H1 (cell line): Measurements from ENCODE around the gene FBXL15. TPM values are rescaled to one million over a fixed set of nuclear protein-coding genes. Genes with fewer than 3 reads are reported as not detected.
A peak's percentile ranks its signal among the peaks of the same experiment; 100 is the strongest.

Experiments used
- CTCF ChIA-PET: fragments of 300-600 bp; sonication (Branson Sonifier 250); formaldehyde crosslinking; loops from one replicate; lab custom pipeline; 2021; ENCODE audit not compliant: partially characterized antibody; lab: Charles Lee
- POLR2A ChIA-PET: fragments of 300-600 bp; sonication (Branson Sonifier 250); formaldehyde crosslinking; loops from one replicate; lab custom pipeline; 2021; ENCODE audit warnings: inconsistent platforms; ENCODE audit not compliant: partially characterized antibody; lab: Charles Lee
- DNase-seq, 2 experiments: peaks; one replicate each; pipeline versions ENCODE4 v3.0.0 to v3.0.0-alpha.2; 2010 to 2022; ENCODE audit warnings: low spot score in 2 of 2, low read depth in 1 of 2, mixed read lengths in 1 of 2
- FAIRE-seq: peaks from 2 replicates; lab custom pipeline; 2011; peaks lifted over from hg19 to GRCh38; lab: Jason Lieb, UNC
- H2AFZ ChIP-seq: 2 replicates; pipeline ENCODE4 v1.8.1; 2012; ENCODE audit warnings: low read length, inconsistent platforms
- H2AK5ac ChIP-seq: 2 replicates; pipeline ENCODE4 v1.6.1; 2013; ENCODE audit warnings: low read depth, low read length
- H2BK120ac ChIP-seq: replicated peaks from 2 replicates; pipeline ENCODE3; 2013; ENCODE audit warnings: low read depth, low read length, inconsistent platforms
- H2BK12ac ChIP-seq: 2 replicates; pipeline ENCODE4 v1.6.1; 2013; ENCODE audit warnings: low read depth, low read length
- H2BK15ac ChIP-seq: 2 replicates; pipeline ENCODE4 v1.6.1; 2013; ENCODE audit warnings: low read length
- H2BK20ac ChIP-seq: 2 replicates; pipeline ENCODE4 v1.6.1; 2013; ENCODE audit warnings: low read length
- H2BK5ac ChIP-seq: 2 replicates; pipeline ENCODE4 v1.6.1; 2013; ENCODE audit warnings: low read depth, low read length
- H3K14ac ChIP-seq: 2 replicates; pipeline ENCODE4 v1.6.1; 2013; ENCODE audit warnings: inconsistent platforms; ENCODE audit not compliant: insufficient read length
- H3K18ac ChIP-seq: 2 replicates; pipeline ENCODE4 v1.6.1; 2013; ENCODE audit warnings: low read length; ENCODE audit errors: extremely low read depth
- H3K23ac ChIP-seq: 2 replicates; pipeline ENCODE4 v1.6.1; 2013; ENCODE audit warnings: inconsistent platforms; ENCODE audit not compliant: insufficient read length
- H3K23me2 ChIP-seq: 2 replicates; pipeline ENCODE4 v1.6.1; 2013; ENCODE audit warnings: low read depth, low read length
- H3K27ac ChIP-seq: 2 replicates; pipeline ENCODE4 v1.6.1; 2011; ENCODE audit warnings: low read depth, low read length, inconsistent platforms
- H3K27me3 ChIP-seq, 4 experiments: replicated peaks in 1 of 4; 1 replicate in 1 of 4; 2 replicates in 3 of 4; pipeline versions ENCODE4 v1.6.1 to v1.8.1; 2011 to 2013; ENCODE audit warnings: low read length in 3 of 4, mild to moderate bottlenecking in 3 of 4, inconsistent platforms in 2 of 4, mixed read lengths in 2 of 4, moderate library complexity in 1 of 4; ENCODE audit not compliant: control insufficient read depth in 3 of 4, insufficient read depth in 3 of 4; ENCODE audit errors: extremely low read depth in 1 of 4
- H3K36me3 ChIP-seq, 4 experiments: 2 replicates each; pipeline versions ENCODE4 v1.6.1 to v1.8.1; 2011 to 2013; ENCODE audit warnings: mild to moderate bottlenecking in 4 of 4, low read length in 3 of 4, moderate library complexity in 2 of 4, control low read depth in 1 of 4, inconsistent platforms in 1 of 4; ENCODE audit not compliant: insufficient read depth in 4 of 4, control insufficient read depth in 2 of 4
- H3K4ac ChIP-seq: replicated peaks from 2 replicates; pipeline ENCODE3; 2013; ENCODE audit warnings: low read length, low read depth, mixed read lengths, inconsistent platforms; ENCODE audit not compliant: insufficient read length
- H3K4me1 ChIP-seq, 4 experiments: replicated peaks in 1 of 4; 1 replicate in 1 of 4; 2 replicates in 3 of 4; pipeline versions ENCODE4 v1.6.1 to v1.8.1; 2011 to 2013; ENCODE audit warnings: low read length in 3 of 4, inconsistent platforms in 2 of 4, mixed read lengths in 1 of 4; ENCODE audit not compliant: insufficient read depth in 4 of 4, control insufficient read depth in 3 of 4
- H3K4me2 ChIP-seq, 2 experiments: 2 replicates each; pipeline versions ENCODE4 v1.6.1 to v1.8.1; 2011 to 2013; ENCODE audit warnings: low read depth in 2 of 2, low read length in 2 of 2, control low read depth in 1 of 2, inconsistent platforms in 1 of 2, mild to moderate bottlenecking in 1 of 2; ENCODE audit not compliant: insufficient read depth in 1 of 2
- H3K4me3 ChIP-seq, 4 experiments: fragments of 200-600, 300-600 bp in 1 of 4; sonication (generic), shearing (Covaris generic), sonication (Bioruptor Twin) in 1 of 4; 2 replicates each; pipeline versions ENCODE4 v1.5.1 to v1.8.1; 2011 to 2016; ENCODE audit warnings: low read length in 4 of 4, low read depth in 3 of 4, control low read depth in 2 of 4, inconsistent platforms in 2 of 4, mild to moderate bottlenecking in 2 of 4, mixed read lengths in 1 of 4, moderate library complexity in 1 of 4; ENCODE audit not compliant: insufficient read depth in 2 of 4; ENCODE audit errors: extremely low read depth in 1 of 4
- H3K56ac ChIP-seq: replicated peaks from 2 replicates; pipeline ENCODE3; 2013; ENCODE audit warnings: low read depth, mild to moderate bottlenecking, mixed read lengths, low read length, inconsistent platforms; ENCODE audit not compliant: insufficient read length
- H3K79me1 ChIP-seq: 2 replicates; pipeline ENCODE4 v1.6.1; 2013; ENCODE audit warnings: low read depth, low read length, control low read depth
- H3K79me2 ChIP-seq, 2 experiments: 2 replicates each; pipeline versions ENCODE4 v1.6.1 to v1.8.1; 2012 to 2013; ENCODE audit warnings: low read length in 2 of 2, mild to moderate bottlenecking in 2 of 2, inconsistent platforms in 1 of 2; ENCODE audit not compliant: insufficient read depth in 2 of 2, control insufficient read depth in 1 of 2
- H3K9ac ChIP-seq, 4 experiments: replicated peaks in 1 of 4; 1 replicate in 1 of 4; 2 replicates in 3 of 4; pipeline versions ENCODE4 v1.6.1 to v1.8.1; 2011 to 2013; ENCODE audit warnings: low read depth in 3 of 4, low read length in 3 of 4, control low read depth in 2 of 4, mild to moderate bottlenecking in 2 of 4, moderate library complexity in 2 of 4, inconsistent platforms in 1 of 4; ENCODE audit errors: extremely low read depth in 1 of 4
- H3K9me3 ChIP-seq, 2 experiments: 2 replicates each; pipeline versions ENCODE4 v1.6.1 to v1.8.1; 2012 to 2013; ENCODE audit warnings: mild to moderate bottlenecking in 2 of 2, moderate library complexity in 2 of 2, control low read depth in 1 of 2, inconsistent platforms in 1 of 2, low read depth in 1 of 2, low read length in 1 of 2, mixed read lengths in 1 of 2; ENCODE audit not compliant: insufficient read depth in 2 of 2
- H4K20me1 ChIP-seq, 2 experiments: replicated peaks in 1 of 2; 2 replicates each; pipeline versions ENCODE3 to v1.8.1; 2011 to 2013; ENCODE audit warnings: inconsistent platforms in 2 of 2, low read length in 2 of 2, mild to moderate bottlenecking in 1 of 2; ENCODE audit not compliant: insufficient read depth in 2 of 2, control insufficient read depth in 1 of 2
- H4K5ac ChIP-seq: 2 replicates; pipeline ENCODE4 v1.6.1; 2013; ENCODE audit warnings: low read length, low read depth, mixed read lengths, inconsistent platforms; ENCODE audit not compliant: insufficient read length
- H4K8ac ChIP-seq: 2 replicates; pipeline ENCODE4 v1.8.0; 2013; ENCODE audit warnings: mild to moderate bottlenecking, moderate library complexity, low read length, inconsistent platforms; ENCODE audit not compliant: insufficient read depth; ENCODE audit errors: extremely low read depth
- H4K91ac ChIP-seq: replicated peaks from 2 replicates; pipeline ENCODE3; 2013; ENCODE audit warnings: low read length, mixed read lengths, inconsistent platforms; ENCODE audit not compliant: insufficient read length
- GTF2F1 ChIP-seq: IDR thresholded peaks from 2 replicates; pipeline ENCODE4 v1.6.1; 2012; ENCODE audit warnings: low read depth, low read length, improper control_type of control experiment, borderline replicate concordance
- HDAC6 ChIP-seq: IDR thresholded peaks from one replicate; pipeline ENCODE4 v1.7.1; 2012; ENCODE audit warnings: low read depth, mild to moderate bottlenecking, inconsistent platforms, low read length, moderate library complexity
- KDM5A ChIP-seq: fragments of 200-600 bp; IDR thresholded peaks from 2 replicates; pipeline ENCODE4 v1.7.1; 2012; ENCODE audit warnings: mild to moderate bottlenecking, low read length, inconsistent platforms, mixed read lengths
- NANOG ChIP-seq: IDR thresholded peaks from 2 replicates; pipeline ENCODE4 v1.6.1; 2011; ENCODE audit warnings: low read length, low read depth, mild to moderate bottlenecking, inconsistent platforms; ENCODE audit not compliant: insufficient read depth, poor library complexity, severe bottlenecking
- RBBP5 ChIP-seq: IDR thresholded peaks from 2 replicates; pipeline ENCODE4 v1.7.1; 2012; ENCODE audit warnings: low read depth, mild to moderate bottlenecking, inconsistent platforms, low read length, moderate library complexity, borderline replicate concordance
- SIRT6 ChIP-seq: IDR thresholded peaks from one replicate; pipeline ENCODE4 v1.7.1; 2012; ENCODE audit warnings: low read length, inconsistent platforms
- SP2 ChIP-seq: IDR thresholded peaks from 2 replicates; pipeline ENCODE4 v1.6.1; 2012; ENCODE audit warnings: mild to moderate bottlenecking, low read length, inconsistent platforms
- TAF1 ChIP-seq: IDR thresholded peaks from 2 replicates; pipeline ENCODE4 v1.6.1; 2011; ENCODE audit warnings: mild to moderate bottlenecking, low read depth, low read length
- TBP ChIP-seq: IDR thresholded peaks from 2 replicates; pipeline ENCODE4 v1.6.1; 2011; ENCODE audit warnings: low read depth, low read length, improper control_type of control experiment
- TEAD4 ChIP-seq: IDR thresholded peaks from 2 replicates; pipeline ENCODE4 v1.6.1; 2012; ENCODE audit warnings: low read depth, low read length, inconsistent platforms, mixed read lengths
- YY1 ChIP-seq: IDR thresholded peaks from 2 replicates; pipeline ENCODE4 v1.6.1; 2011; ENCODE audit warnings: low read depth, mild to moderate bottlenecking, low read length
- WGBS, 2 experiments: shearing (Covaris generic) in 1 of 2; methylation state at CpG; one replicate each; pipeline versions ENCODE4 v1.1.6 to v1.1.7; 2013 to 2015; ENCODE audit warnings: low lambda C conversion rate in 2 of 2, mixed read lengths in 2 of 2, inconsistent platforms in 1 of 2, low coverage in 1 of 2, missing lambda C conversion rate in 1 of 2; ENCODE audit not compliant: insufficient replicate concordance in 2 of 2, insufficient coverage in 1 of 2, insufficient read length in 1 of 2; ENCODE audit errors: extremely low coverage in 1 of 2, missing lambda C conversion rate in 1 of 2; 5-methylcytosine and 5-hydroxymethylcytosine counted together
- polyA plus RNA-seq, 7 experiments: library from polyadenylated mRNA; depleted of rRNA in 3 of 7; stranded (reverse) in 5 of 7; unstranded in 2 of 7; fragments of >200 nt in 5 of 7; fragments of 200-250 nt in 2 of 7; gene quantifications; 1 replicate in 5 of 7; 2 replicates in 1 of 7; 4 replicates in 1 of 7; pipeline versions ENCODE4 v1.2.1 to v1.2.3, GENCODE V29; 2011 to 2013; ENCODE audit warnings: missing spikeins in 2 of 7, mixed read lengths in 2 of 7
- total RNA-seq: library from RNA; stranded (reverse); fragmentation: NEBNext Ultra II Directional; extraction: Animal tissue kit (Norgen Biotek cat#: 25700); gene quantifications from 2 replicates; pipeline ENCODE4 v1.2.1, GENCODE V29; 2021
- TF ChIP-seq, protein P1 (sequence below): IDR thresholded peaks from 2 replicates; pipeline ENCODE4 v1.6.1; 2012; ENCODE audit warnings: low read length, inconsistent platforms

The FBXL15 gene
- total and polyA plus RNA-seq, 2 of the 8 experiments (the other 6 are each of a cell fraction or from before 2014, with no cell fraction given) = 11.3 to 22.6 TPM

GRCh38 chr10:102429468-102429867, 8.8 kb downstream of the FBXL15 start:
- Histone ChIP-seq H3K23me2 (peaks cover 9% of the 10 kb centered on the region), H2AK5ac (peak overlapping the region; percentile 66; the same call in 1 of the 2 replicates), H4K20me1 (peaks cover 0 to 3% of the 10 kb centered on the region in 2 experiments), H3K4me2 (no peak overlapping the region), H3K14ac (no peak overlapping the region), H2BK120ac (no peak overlapping the region), H3K36me3 (no peaks in the 10 kb centered on the region; a peak in 1 of 8 replicates), H4K5ac (no peak overlapping the region), H3K4me1 (peaks cover 0 to 9% (median 7%) of the 10 kb centered on the region in 4 experiments; a peak in 6 of 7 replicates), H3K9ac (no peak overlapping the region), H3K27me3 (peaks cover 3 to 16% (median 15%) of the 10 kb centered on the region in 4 experiments), H4K91ac (no peak overlapping the region), H2BK5ac (no peak overlapping the region), H2AFZ (no peak overlapping the region), H3K56ac (no peak overlapping the region), H3K9me3 (no peaks in the 10 kb centered on the region), H2BK12ac (no peak overlapping the region), H2BK20ac (no peak overlapping the region), H3K23ac (no peak overlapping the region), H3K27ac (no peak overlapping the region), H3K79me1 (no peaks in the 10 kb centered on the region), H2BK15ac (no peak overlapping the region), H3K4ac (no peak overlapping the region), H3K79me2 (no peaks in the 10 kb centered on the region; a peak in 1 of 4 replicates), H3K18ac (no peak overlapping the region), H3K4me3 (no peak overlapping the region), H4K8ac (no peak overlapping the region)
- 81% methylated on average over 6 of the region's 8 CpGs; no CpG with 5 or more reads in 1 of the 2 experiments for WGBS, 2 experiments
- ChIA-PET CTCF (no interaction called here), POLR2A (interaction anchor here (4.6 to 9.0 kb wide), 2 partner anchors 8 to 22 kb away, joined by 56 to 75 read pairs; partner anchors contain the start of genes C10orf95 and FBXL15)
- FAIRE-seq = no peak
- TF ChIP-seq, protein P1, sequence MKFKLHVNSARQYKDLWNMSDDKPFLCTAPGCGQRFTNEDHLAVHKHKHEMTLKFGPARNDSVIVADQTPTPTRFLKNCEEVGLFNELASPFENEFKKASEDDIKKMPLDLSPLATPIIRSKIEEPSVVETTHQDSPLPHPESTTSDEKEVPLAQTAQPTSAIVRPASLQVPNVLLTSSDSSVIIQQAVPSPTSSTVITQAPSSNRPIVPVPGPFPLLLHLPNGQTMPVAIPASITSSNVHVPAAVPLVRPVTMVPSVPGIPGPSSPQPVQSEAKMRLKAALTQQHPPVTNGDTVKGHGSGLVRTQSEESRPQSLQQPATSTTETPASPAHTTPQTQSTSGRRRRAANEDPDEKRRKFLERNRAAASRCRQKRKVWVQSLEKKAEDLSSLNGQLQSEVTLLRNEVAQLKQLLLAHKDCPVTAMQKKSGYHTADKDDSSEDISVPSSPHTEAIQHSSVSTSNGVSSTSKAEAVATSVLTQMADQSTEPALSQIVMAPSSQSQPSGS = no peak
- no peak for TF ChIP-seq TBP
- no peak for TF ChIP-seq GTF2F1
- TF ChIP-seq YY1 = no peak
- no peak for TF ChIP-seq SIRT6
- TF ChIP-seq HDAC6 = no peak
- no peak for TF ChIP-seq SP2
- TF ChIP-seq TEAD4 = no peak
- no peak for TF ChIP-seq RBBP5
- TF ChIP-seq KDM5A = no peak
- no peak for TF ChIP-seq NANOG
- TF ChIP-seq TAF1 = no peak
- DNase-seq = no peak
